ENCODE measurements around the gene ZBTB20. TPM values are rescaled to one million over a fixed set of nuclear protein-coding genes. Genes with fewer than 3 reads are reported as not detected.

ZBTB20 gene
- total and polyA plus RNA-seq, 9 donors = 4.3 to 160 (median 107) TPM

- Histone ChIP-seq H3K9me3 (no peaks in the 10 kb centered on the region), H3K27ac (no peak overlapping the region), H3K36me3 (no peaks in the 10 kb centered on the region), H3K27me3 (no peaks in the 10 kb centered on the region), H3K4me3 (no peak overlapping the region), H3K4me1 (ENCODE audit: insufficient read depth) (peaks cover 11% of the 10 kb centered on the region)
- no peak for TF ChIP-seq EP300 (IDR thresholded peaks at IDR 0.05)
- TF ChIP-seq POLR2A (IDR thresholded peaks at IDR 0.05) = no peak
- TF ChIP-seq CTCF (IDR thresholded peaks at IDR 0.05) = no peak
- DNase-seq = no peak
- intact Hi-C loops (cut with DNase I) = no loop called here
- WGBS, 3 donors = 22 to 47% (median 31%) methylated on average over 3 of the region's 3 CpGs
These were observed 702.9 kb downstream of the ZBTB20 start for GRCh38 chr3:114444216-114444615.

- TF ChIP-seq EP300 (IDR thresholded peaks at IDR 0.05) = no peak
- no peak for TF ChIP-seq POLR2A (IDR thresholded peaks at IDR 0.05)
- TF ChIP-seq CTCF (IDR thresholded peaks at IDR 0.05) = no peak
These were observed 704.8 kb downstream of the ZBTB20 start for GRCh38 chr3:114442246-114442645.

GRCh38 chr3:114441386-114441785 is 705.7 kb downstream of the ZBTB20 start:
- Histone ChIP-seq H3K4me3 (no peak overlapping the region), H3K4me1 (ENCODE audit: insufficient read depth) (peaks cover 9% of the 10 kb centered on the region), H3K9me3 (no peaks in the 10 kb centered on the region), H3K36me3 (no peaks in the 10 kb centered on the region), H3K27ac (no peak overlapping the region), H3K27me3 (no peaks in the 10 kb centered on the region)
- TF ChIP-seq EP300 (IDR thresholded peaks at IDR 0.05) = no peak
- no peak for TF ChIP-seq POLR2A (IDR thresholded peaks at IDR 0.05)
- TF ChIP-seq CTCF (IDR thresholded peaks at IDR 0.05) = no peak
- WGBS, 3 donors = 87 to 90% (median 87%) methylated on average over 10 of the region's 10 CpGs
- no peak for DNase-seq
- intact Hi-C loops (cut with DNase I) = no loop called here

More at GRCh38 chr3:114442246-114442645, 704.8 kb downstream of the ZBTB20 start:
- peaks cover 9% of the 10 kb centered on the region for H3K4me1 ChIP-seq (ENCODE audit: insufficient read depth)
- DNase-seq = no peak
- no peak overlapping the region for H3K27ac ChIP-seq
- H3K27me3 ChIP-seq = no peaks in the 10 kb centered on the region
- H3K4me3 ChIP-seq = no peak overlapping the region
- no peaks in the 10 kb centered on the region for H3K9me3 ChIP-seq
- intact Hi-C loops (cut with DNase I) = no loop called here
- no peaks in the 10 kb centered on the region for H3K36me3 ChIP-seq

GRCh38 chr3:114440700-114441099 is 706.4 kb downstream of the ZBTB20 start:
- WGBS, 3 donors = 52 to 62% (median 58%) methylated on average over 4 of the region's 4 CpGs
- H3K27ac ChIP-seq = no peak overlapping the region

More at GRCh38 chr3:114440700-114441099, 706.4 kb downstream of the ZBTB20 start:
- Histone ChIP-seq H3K27me3 (no peaks in the 10 kb centered on the region), H3K4me1 (ENCODE audit: insufficient read depth) (peaks cover 9% of the 10 kb centered on the region), H3K4me3 (no peak overlapping the region), H3K36me3 (no peaks in the 10 kb centered on the region), H3K9me3 (no peaks in the 10 kb centered on the region)
- intact Hi-C loops (cut with DNase I) = no loop called here
- no peak for TF ChIP-seq EP300 (IDR thresholded peaks at IDR 0.05)
- TF ChIP-seq POLR2A (IDR thresholded peaks at IDR 0.05) = no peak
- TF ChIP-seq CTCF (IDR thresholded peaks at IDR 0.05) = no peak
- DNase-seq = no peak
